Stimulated activated CD4-positive, alpha-beta T cell treated with anti-CD3 and anti-CD28 coated beads, Interleukin-12 subunit alpha, Interleukin-12 subunit beta, amount 100 ng/mL, for 48 hours (primary cell): ENCODE results near the gene TSSK2.
A peak's percentile ranks its signal among the peaks of the same experiment; 100 is the strongest.

ENCODE experiments used
- DNase-seq, 3 donors: peaks; one replicate each; pipeline ENCODE4 v3.0.0-alpha.2; 2020; ENCODE audit warnings: low read depth in 2 of 3, low spot score in 1 of 3

Gene TSSK2

DNA sequence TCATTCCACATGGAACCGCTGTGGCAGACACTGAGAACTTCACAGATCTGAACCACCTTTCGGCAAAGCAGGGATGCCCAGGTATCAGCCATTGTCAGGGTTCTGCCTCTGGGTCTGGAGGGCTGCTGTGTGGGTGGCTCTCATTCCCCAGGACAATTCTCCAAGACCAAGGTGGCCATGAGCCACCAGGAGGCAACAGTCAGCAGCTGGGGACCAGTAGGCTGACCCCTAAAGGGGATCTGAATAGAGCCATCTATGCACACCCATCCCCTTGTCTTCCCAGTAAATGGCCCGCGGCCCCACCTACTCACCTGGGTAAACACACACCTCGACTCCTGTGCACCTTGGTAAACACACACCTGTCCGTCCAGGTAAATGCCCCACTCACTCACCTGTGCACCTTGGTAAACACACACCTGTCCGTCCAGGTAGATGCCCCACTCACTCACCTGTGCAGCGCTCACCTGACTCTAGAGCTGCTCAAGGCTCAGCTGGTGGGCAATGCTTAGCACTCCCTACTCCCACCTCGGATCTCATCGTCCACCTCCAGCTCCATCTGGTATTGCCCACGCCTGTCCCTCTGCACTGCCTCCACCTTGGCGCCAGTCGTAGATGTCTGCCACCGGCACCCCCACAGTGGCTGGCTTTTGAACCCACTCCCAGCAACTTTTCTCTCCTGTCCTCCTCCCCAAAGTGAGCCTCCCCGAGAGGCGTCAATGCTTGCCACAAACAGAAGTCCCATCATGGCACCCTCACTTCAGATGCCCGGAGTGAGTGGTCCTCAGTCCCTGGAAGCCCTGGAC, 37.2 kb downstream of the TSSK2 start:
- no peak for DNase-seq

DNA sequence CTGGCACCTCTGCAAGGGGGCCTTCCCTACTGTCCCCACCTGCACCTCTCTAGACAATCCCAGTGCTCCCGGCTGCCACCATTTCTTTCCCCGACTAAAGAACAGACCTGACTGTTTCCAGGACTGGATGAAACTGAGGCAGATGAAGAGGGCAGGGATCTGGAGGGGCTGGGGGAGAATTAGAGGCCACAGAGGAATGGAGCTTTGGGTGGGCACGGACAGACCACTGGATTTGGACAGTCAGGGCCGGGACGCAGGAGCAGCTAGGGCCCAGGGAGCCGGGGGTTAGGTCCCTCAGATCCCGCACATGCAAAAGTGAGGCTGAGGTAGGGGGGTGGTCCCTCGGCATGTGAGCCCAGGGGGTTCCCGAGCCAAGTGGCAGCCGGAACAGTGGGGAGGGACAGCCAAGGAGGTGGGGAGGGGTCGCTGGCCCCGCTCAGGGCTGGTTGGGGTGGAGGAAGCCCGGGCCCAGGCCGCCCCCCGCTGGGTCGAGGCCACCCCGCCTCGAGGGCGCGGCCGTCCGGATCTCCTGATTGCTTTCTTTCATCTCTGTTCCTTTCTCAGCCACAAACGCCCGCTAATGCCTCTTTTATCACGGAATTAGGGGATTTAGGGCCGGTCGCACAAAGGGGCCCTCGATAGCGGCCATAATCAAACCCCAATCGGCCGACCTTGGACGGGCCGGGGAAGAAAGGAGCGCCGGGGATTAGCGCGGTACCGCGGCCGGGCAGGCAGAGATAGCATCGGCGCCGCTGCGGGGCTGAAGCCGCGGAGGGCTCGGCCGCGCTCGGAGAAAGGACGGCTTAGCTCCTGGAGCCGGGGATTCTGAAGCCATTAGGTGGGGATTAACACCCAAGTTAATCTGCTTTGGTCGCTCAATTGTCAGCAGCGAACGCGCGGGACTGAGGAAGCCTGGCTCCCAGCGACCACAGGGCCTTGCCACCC, 38.2 kb downstream of the TSSK2 start:
- no peak for DNase-seq

DNA sequence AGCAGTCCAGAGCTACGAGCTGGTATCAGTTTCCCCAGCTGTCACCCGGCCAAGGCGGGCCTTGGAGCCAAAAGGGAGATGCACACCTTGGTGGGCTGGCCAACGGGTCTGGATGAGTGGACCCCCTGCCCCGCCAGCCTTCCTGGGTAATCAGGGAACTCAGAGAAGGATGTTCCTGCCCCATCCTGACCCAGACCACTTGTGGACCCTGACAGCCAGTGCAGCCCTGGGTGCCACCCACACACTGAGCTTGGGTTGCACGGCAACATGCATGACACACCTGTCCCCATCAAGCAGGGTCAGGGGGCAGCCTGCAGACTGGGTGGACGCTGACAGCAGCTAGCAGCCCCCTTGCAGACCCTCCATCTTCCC, 38.8 kb downstream of the TSSK2 start:
- DNase-seq: no peak

DNA sequence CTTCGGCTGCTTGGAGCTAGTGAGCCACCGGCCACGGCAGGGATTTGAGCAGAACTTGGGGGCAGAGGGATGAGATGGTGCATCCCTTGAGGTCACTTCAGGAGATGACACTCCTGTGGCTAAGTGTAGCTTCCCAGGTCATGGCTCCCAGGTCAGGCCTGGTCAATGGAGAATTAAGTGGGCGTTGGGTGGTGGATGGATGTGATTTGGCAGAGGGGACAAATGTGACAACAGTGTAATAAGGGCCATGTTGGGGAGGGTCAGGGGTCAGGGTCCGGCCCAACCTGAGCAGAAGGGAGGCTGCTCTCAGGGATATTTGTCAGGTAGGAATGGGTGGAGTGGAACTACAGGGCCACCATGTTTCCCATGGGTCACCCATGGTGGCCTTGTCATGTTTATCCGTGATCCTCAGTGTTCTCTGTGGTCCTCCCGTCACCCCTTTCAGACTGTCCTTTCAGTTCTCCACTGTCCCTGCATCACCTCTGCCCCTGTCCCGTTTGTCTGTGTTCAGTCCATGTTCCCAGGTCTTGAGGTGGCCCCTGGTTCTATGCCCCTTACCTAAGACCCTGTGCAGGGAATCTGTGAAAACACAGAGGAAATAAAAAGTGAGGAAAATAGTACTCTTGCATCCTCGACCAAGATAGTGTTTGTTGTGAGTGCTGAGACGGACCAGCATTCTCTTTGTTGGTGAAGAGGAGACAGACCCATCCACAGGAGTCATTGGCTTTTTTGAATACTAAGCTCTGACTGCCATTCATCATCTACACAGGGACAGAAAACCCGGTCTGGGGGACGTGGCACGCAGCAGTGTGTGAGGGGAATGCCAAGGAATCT, 41.3 kb downstream of the TSSK2 start:
- DNase-seq: no peak

DNA sequence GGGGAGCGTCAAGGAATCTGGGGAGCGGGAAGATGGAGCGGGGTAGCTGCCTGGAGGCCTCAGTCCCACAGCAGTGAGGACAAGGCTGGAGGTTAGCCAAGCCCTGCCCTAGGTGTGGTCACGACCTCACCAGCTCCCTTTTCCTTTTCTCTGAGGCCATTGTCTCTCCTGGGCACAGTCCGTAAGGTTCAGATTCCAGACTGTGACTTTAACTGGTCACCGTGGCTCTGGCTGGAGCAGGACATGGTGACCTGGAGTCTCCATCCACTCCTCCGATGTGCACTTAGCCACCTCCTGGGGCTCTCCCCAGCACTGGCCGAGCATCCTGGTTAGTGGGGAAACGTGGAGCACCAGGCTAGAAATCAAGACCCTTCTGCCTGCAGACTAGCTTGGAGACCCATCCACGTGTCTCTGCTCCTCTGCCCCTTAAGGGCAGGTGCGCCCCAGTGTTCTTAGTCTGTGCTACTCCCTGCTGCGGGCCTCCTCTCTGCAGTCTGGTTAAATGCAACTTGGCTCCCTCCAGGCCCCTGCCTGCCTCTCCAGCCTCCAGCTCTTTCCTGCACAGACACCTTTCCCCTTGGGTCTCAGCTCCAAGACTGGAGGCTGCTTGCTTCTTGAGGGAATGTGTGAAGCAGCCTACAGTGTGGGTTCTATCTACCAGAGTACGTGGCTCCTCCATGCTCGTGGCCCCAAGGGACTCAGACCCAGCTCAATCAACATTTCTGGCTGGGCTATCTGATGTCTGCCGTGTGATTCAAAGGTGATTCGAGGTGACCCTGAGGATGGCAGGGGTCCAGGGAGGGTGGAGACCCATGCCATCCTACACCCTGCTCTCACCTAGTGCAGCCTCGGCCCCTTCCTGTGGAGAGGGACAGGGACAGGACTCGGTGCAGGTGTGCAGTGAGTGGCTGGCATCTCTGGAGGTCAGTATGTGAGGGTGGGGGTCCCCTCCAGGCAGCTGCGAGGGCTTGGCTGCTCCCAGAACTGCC, 42.2 kb downstream of the TSSK2 start:
- no peak for DNase-seq

DNA sequence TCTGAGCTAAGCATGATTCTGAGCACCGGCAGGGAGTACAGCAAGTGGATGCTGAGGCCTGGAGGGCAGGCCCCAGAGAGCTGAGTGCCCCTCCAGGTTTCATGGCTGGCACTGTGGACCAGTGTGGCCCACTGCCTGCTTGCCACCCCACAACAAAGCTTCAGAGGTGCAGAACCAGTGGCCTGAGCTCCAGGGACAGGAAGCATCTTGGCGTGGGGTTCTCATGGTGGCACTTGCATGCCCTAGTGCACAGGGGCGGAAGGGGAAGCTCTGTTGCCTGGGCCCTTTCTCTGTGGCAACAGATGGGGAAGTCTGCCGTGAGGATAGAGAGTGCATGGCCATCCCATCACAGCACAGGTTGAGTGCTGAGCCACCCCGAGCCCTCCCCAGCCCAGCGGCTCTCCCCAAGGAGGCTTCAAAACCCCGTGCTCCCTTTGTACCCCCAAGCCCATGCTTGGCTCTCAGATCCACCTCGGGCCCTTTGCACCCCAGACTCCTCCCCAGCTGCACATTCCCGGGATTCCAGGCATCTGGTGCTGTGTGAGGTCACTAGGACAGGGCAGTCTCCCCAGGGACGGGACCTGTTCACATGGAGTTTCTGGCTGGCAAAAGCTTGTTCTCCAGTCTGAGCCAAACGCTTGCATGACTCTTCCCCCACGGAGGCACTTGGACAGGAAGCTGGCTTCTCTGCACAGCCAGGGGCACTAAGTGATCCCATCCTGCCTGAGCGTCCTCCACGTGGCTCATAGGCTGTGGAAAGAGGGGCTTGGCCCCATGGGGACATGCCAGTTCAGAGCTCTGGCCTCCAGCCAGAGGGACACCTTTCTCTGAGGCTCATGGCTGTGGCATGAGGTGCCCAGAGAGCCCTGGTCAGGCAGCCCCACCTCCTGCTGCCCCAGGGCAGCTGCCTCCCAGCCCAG, 43.3 kb downstream of the TSSK2 start:
- DNase-seq: no peak

DNA sequence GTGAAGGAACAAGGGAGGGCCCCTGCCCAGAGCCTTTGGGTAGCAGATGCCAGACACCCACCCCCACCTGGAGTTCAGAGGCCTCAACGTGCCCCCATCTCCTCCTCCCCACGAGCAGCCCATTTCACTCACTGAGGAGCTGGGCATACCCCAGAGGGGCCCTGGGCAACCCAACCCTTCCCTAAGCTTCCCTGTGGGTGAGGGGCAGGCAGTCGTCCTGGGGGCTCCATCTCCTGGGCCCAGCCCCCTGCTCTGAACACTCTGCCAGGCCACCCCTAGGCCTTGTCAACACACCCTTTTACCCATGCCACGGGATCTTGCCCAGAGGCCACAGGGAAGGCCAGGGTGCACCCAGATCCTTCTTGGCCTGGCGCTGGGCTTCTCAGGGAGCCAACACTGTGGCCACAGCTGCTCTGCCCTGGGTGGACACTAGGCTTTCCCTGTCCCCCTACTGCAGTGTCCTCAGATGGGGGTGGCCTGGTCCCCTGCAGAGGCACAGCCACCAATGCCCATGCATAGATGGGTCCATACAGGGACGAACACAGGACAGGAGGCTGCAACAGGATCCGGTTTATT, 44.0 kb downstream of the TSSK2 start:
- no peak for DNase-seq

DNA sequence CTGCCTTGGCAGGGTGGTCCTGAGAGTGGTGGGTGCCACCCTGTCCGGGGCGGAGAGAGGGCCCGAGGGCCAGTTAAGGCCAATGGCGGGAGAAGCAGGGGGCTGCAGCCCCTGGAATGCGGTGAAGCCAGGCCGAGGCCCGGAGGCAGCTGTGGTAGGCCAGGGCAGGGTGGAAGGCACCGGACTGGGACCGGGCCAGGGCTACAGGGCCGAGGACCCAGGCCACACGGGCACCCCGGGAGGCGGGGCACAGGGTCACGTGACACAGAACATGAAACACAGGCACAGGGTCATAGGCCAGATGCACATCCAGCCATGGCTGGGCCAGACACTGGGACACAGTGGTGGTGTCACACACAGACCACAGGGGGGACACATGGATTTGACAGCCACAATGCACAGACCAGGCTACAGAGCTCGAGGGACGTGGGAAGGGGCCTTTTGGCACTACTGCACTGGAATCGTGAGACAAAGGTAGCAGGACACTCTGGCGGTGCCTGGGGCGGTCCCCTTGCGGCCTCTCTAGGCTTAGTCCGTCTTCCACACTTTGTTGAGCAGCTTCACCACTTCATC, 44.6 kb downstream of the TSSK2 start:
- no peak for DNase-seq

DNA sequence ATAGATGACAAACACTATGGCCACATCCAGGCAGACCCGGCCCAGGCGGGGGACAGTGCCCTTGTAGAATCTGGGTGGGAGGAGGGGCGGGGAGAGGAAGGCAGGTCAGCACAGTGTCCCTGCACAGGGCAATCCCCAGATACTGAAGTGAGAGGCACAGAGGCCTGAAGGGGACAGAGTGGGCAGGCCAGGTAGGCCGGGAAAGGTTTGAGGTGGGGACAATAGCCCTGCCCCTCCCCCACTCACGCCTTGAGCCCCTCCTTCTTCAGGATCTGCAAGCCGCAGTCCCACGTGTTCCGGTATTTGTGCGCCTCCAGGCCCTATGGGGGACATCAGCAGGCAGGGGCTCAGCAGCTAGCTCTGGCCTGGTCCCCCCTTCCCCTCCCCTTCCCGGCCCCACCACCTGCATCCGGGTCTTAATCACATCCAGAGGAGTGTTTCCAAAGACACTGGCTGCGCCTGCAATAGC, 45.1 kb downstream of the TSSK2 start:
- no peak for DNase-seq

DNA sequence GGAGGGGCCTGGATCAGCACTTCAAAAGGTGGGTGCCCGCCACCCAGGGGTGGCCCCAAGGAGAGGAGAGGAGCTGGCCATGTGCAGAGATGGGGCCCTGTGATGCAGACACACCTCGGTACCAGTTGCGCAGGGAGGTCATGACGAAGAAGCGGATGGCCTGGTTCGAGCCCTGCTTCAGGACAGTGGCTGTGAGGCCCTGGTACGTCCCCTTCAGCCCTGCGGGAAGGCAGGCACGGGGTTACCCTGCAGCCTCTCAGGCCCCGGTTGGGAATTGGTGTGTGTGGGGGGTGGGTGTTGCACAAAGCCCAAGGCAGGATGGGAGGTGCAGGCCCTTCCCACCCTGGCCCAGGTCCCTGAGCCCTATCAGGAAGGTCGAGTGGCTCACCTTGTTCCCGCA, 45.6 kb downstream of the TSSK2 start:
- no peak for DNase-seq

DNA sequence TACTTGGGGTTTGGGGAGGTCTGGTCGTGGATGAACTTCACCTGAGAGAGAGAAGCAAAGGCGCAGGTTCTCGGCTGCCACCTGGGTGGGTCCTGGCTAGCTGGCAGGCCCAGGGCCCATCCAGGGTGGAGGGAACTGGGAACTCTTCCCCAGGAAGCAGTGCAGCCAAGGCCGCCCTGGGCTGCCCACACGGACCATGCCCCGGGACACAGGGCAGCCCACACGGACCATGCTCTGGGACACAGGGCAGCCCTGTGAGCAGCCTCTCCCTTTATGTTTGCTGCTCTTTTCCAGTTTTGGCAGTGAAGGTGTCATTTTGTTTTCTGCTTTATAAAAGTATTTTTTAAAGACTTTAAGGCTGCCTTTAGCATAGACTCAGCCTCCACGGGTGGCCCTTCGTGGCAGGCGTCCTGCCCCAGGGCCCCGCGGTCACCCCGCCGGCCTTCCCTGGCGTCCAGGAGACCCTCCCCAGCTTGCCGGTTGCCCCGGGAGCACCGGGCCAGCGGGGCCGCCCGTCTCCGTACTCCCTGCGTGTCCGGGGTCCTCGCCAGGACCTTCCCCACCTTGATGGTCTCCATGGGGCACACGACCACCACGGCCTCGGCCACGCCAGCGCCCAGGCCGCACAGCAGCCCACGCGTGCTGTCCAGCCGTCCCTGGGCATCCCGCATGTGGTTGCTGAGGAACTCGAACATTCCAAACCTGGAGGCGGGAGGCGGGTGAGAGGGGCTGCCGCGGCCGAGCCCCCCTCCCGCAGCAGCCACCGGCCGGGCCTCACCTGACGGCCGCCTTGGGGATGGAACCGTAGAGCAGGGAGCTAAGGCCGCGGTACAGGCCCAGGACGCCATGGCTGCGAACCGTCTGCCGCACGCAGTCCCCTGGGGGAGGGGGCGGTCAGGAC, 46.3 kb downstream of the TSSK2 start:
- DNase-seq: no peak

DNA sequence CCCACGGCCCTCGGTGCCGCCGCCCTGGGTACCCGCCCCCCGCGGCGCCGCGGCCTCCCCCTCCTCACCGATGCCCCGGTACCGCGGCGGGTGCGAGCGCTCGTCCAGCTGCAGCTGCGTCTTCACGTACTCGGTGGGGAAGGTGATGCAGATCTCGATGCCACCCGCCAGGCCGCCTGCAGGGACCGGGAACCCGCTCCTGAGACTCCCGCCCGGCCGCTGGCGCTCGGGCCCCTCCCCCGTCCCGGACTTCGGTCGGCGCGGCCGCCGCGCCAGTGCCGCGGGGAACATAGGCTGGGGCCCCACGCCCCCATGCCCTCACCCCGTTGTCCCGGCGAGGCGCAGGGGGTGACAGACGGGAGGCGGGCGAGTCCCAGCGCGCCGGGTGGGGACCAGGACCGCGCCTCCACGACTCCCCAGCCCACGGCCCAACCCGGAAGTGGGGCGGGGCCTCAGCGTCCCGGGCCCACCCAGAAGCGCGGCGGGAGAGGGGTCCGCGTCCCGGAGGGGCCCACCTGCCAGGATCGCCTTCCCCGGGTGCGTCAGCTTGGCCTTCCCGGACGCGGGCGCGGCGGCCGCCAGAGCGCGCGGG, 47.1 kb downstream of the TSSK2 start:
- peak in 1 of 3 donors; percentile 13 for DNase-seq

DNA sequence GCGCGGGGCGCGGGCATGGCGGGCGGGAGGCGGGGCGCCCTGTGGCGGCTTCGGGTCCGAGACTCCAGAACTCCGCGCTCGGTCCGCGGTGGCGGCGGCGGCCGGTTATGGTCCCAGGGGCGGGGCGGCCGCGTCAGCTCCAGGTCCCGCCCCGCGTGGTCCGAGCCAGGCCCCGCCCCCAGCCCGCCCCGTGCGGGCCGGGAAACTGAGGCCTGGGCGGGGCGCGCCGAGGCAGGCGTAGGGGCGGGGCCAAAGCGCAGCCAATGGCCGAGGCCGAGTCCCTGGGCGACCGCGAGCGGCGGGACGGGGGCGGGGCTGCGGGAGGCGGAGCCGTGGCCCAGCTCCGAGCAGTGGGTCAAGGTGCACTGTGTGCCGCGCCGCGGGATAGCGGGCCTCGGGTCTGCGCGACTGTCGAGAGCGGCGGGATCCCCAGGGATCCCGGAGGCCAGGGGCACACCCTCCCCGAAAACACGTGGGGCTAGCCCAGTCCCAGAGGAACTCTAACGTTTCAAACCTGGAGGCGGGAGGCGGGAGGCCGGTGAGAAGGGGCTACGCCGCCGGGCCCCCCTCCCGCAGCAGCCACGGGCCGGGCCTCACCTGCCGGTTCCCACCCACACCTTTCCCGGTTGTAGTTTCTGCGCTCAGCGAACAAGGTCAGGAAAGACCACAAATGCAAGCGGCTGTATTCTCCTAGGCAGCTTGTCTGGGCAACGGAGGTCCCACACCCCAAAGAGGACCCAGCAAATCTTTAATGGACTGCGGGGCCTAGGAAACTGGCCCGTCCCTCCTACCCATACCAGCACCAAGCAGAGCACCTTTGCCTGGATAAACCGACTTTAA, 47.8 kb downstream of the TSSK2 start, which contains the start of gene SLC25A1:
Gene SLC25A1, minus strand, starts transcription at position 80 of the 840 bp plus-strand sequence. Its CDS starts 63 bp downstream, at position 17.
- peak; percentile 70 to 91 (median 82) for DNase-seq

DNA sequence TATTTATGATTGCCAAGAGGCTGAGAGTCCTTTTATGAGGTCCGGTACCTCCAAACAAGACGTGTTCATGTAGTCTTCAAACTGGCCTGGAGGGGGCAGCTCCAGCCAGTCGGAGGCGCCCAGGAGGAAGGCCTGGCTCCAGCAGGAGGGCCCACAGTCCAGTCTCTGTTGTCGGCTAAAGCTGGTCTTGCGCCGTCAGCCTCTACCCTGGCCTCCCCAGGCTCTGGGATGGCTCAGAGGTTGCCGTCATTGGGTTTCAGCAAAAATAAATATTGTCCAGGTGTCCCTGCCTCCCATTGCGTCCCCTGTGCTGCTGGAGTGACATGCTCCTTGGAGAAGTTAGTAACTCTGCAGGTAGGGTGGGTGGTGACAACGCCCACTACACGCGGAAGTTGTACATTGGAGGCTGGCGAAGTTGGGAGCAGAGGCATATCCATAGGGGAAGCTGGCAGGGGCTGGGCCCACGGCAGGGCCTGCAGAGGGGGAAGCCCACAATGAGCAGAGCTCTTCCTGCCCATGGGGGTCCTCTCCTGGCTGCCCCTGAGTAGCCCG, 48.5 kb downstream of the TSSK2 start:
- DNase-seq: peak in 2 of 3 donors; percentile 20 to 32

DNA sequence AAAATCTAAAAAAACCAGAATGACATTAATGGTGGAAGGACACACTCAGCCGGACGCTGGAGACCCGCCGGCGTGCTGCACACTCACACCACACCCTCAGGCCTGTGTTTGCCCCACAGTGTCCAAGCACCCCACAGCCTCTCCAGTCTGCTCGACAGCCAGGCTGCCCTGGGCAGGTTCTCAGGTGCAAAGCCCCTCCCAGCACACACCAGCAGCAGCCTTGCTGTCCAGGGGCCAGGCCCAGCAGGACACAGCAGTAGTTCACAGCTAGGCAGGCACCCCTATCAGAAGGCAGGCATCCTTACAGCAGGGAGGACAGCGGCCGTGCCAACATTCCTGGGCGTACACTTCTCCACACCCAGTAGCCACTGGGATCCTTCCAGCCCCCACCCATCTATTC, 49.1 kb downstream of the TSSK2 start:
- no peak for DNase-seq
